ENCODE measurements around the gene CES2.

CES2 gene

GRCh38 chr16:66903544-66904427 lies 31.5 kb upstream of the CES2 start:
- DNase-seq (ENCODE audit: low spot score): no peak

GRCh38 chr16:66904428-66904845 lies 30.9 kb upstream of the CES2 start:
- DNase-seq (ENCODE audit: low spot score): no peak

GRCh38 chr16:66904846-66905632 lies 30.3 kb upstream of the CES2 start:
- no peak for DNase-seq (ENCODE audit: low spot score)

- DNase-seq (ENCODE audit: low spot score): peak; percentile 77
These were observed 29.4 kb upstream of the CES2 start for GRCh38 chr16:66905633-66906539.

- no peak for DNase-seq (ENCODE audit: low spot score)
These were observed 28.1 kb upstream of the CES2 start for GRCh38 chr16:66906916-66907836.

GRCh38 chr16:66908116-66908515 lies 27.2 kb upstream of the CES2 start:
- no peak for DNase-seq (ENCODE audit: low spot score)

- DNase-seq (ENCODE audit: low spot score): no peak
These were observed 26.4 kb upstream of the CES2 start for GRCh38 chr16:66908762-66909559.

GRCh38 chr16:66910175-66910940 lies 25.0 kb upstream of the CES2 start:
- no peak for DNase-seq (ENCODE audit: low spot score)

GRCh38 chr16:66911112-66911511 lies 24.2 kb upstream of the CES2 start:
- no peak for DNase-seq (ENCODE audit: low spot score)

GRCh38 chr16:66911801-66912200 lies 23.5 kb upstream of the CES2 start:
- no peak for DNase-seq (ENCODE audit: low spot score)

- DNase-seq (ENCODE audit: low spot score): no peak
These were observed 22.2 kb upstream of the CES2 start for GRCh38 chr16:66913081-66913480.

GRCh38 chr16:66913711-66914110 lies 21.6 kb upstream of the CES2 start:
- DNase-seq (ENCODE audit: low spot score): no peak

GRCh38 chr16:66914541-66914940 lies 20.8 kb upstream of the CES2 start:
- no peak for DNase-seq (ENCODE audit: low spot score)

- no peak for DNase-seq (ENCODE audit: low spot score)
These were observed 20.3 kb upstream of the CES2 start for GRCh38 chr16:66915041-66915440.

- DNase-seq (ENCODE audit: low spot score): no peak
These were observed 18.8 kb upstream of the CES2 start for GRCh38 chr16:66916518-66916917.

- no peak for DNase-seq (ENCODE audit: low spot score)
These were observed 17.6 kb upstream of the CES2 start for GRCh38 chr16:66917741-66918140.

- DNase-seq (ENCODE audit: low spot score): no peak
These were observed 17.0 kb upstream of the CES2 start for GRCh38 chr16:66918355-66918754.

GRCh38 chr16:66918803-66919568 lies 16.3 kb upstream of the CES2 start, which contains the start of gene CDH16:
Gene CDH16 (minus strand): TSS chr16:66918885. CDS start chr16:66918065, 820 bp downstream.
- DNase-seq (ENCODE audit: low spot score): no peak

Measured in SW480 (cell line).